HepG2 (cell line): ENCODE measurements around the gene B3GAT3. TPM values are rescaled to one million over a fixed set of nuclear protein-coding genes. Genes with fewer than 3 reads are reported as not detected.
A peak's percentile ranks its signal among the peaks of the same experiment; 100 is the strongest.

Experiments
- CENPX ChIP-seq: sonication (generic); formaldehyde crosslinking; IDR thresholded peaks from 2 replicates; pipeline ENCODE4 v1.9.0; 2021; ENCODE audit warnings: mild to moderate bottlenecking, missing genetic modification reagents, moderate library complexity
- FOSL2 ChIP-seq: sonication (generic); formaldehyde crosslinking; IDR thresholded peaks from 2 replicates; pipeline ENCODE4 v1.4.0; 2020; ENCODE audit warnings: missing genetic modification reagents
- FOXK1 ChIP-seq: sonication (generic); formaldehyde crosslinking; IDR thresholded peaks from 2 replicates; pipeline ENCODE4 v1.4.0; 2020; ENCODE audit warnings: low read depth, missing genetic modification reagents, borderline replicate concordance
- KDM2A ChIP-seq: sonication (generic); formaldehyde crosslinking; IDR thresholded peaks from 2 replicates; pipeline ENCODE4 v1.4.0; 2020; ENCODE audit warnings: low read depth, missing genetic modification reagents, borderline replicate concordance
- KDM5A ChIP-seq: fragments of 200-600 bp; sonication (generic); IDR thresholded peaks from 2 replicates; pipeline ENCODE4 v1.7.0; 2018; ENCODE audit warnings: antibody characterized with exemption, mild to moderate bottlenecking, low read length, borderline replicate concordance
- MED1 ChIP-seq: sonication (generic); formaldehyde crosslinking; IDR thresholded peaks from 2 replicates; pipeline ENCODE4 v1.4.0; 2020; ENCODE audit warnings: missing genetic modification reagents
- MIXL1 ChIP-seq: IDR thresholded peaks from 2 replicates; pipeline ENCODE4 v1.6.1; 2016
- NR2C2 ChIP-seq: sonication (generic); formaldehyde crosslinking; IDR thresholded peaks from 2 replicates; pipeline ENCODE4 v1.4.0; 2020; ENCODE audit warnings: missing genetic modification reagents, mild to moderate bottlenecking, moderate library complexity, borderline replicate concordance
- PATZ1 ChIP-seq: sonication (generic); formaldehyde crosslinking; IDR thresholded peaks from 2 replicates; pipeline ENCODE4 v1.4.0; 2020; ENCODE audit warnings: missing genetic modification reagents
- POLR2A ChIP-seq, 2 experiments: IDR thresholded peaks; 2 replicates each; pipeline ENCODE4 v1.6.1; 2011; ENCODE audit warnings: low read depth in 2 of 2, low read length in 2 of 2, mild to moderate bottlenecking in 1 of 2, moderate library complexity in 1 of 2; ENCODE audit not compliant: insufficient read depth in 1 of 2
- POLR2AphosphoS5 ChIP-seq: IDR thresholded peaks from 2 replicates; pipeline ENCODE4 v1.6.1; 2012; ENCODE audit warnings: low read depth, low read length
- RELA ChIP-seq: sonication (generic); formaldehyde crosslinking; IDR thresholded peaks from 2 replicates; pipeline ENCODE4 v1.4.0; 2020; ENCODE audit warnings: missing genetic modification reagents
- SKI ChIP-seq: fragments of 450-650 bp; IDR thresholded peaks from one replicate; pipeline ENCODE4 v1.6.1; 2018; ENCODE audit warnings: mild to moderate bottlenecking; ENCODE audit not compliant: partially characterized antibody
- SP2 ChIP-seq: sonication (generic); formaldehyde crosslinking; IDR thresholded peaks from 2 replicates; pipeline ENCODE4 v1.5.1; 2020; ENCODE audit warnings: mild to moderate bottlenecking, missing genetic modification reagents
- SP4 ChIP-seq: sonication (generic); formaldehyde crosslinking; IDR thresholded peaks from 2 replicates; pipeline ENCODE4 v1.8.1; 2023; ENCODE audit warnings: mild to moderate bottlenecking, missing genetic modification reagents
- TFAP4 ChIP-seq: sonication (generic); IDR thresholded peaks from 2 replicates; pipeline ENCODE4 v1.6.1; 2016; ENCODE audit warnings: low read depth, borderline replicate concordance
- TFDP2 ChIP-seq: sonication (generic); formaldehyde crosslinking; IDR thresholded peaks from 2 replicates; pipeline ENCODE4 v1.4.0; 2020; ENCODE audit warnings: missing genetic modification reagents
- UBTF ChIP-seq: sonication (generic); formaldehyde crosslinking; IDR thresholded peaks from 2 replicates; pipeline ENCODE4 v1.4.0; 2020; ENCODE audit warnings: mild to moderate bottlenecking, missing genetic modification reagents
- YEATS4 ChIP-seq: sonication (generic); formaldehyde crosslinking; IDR thresholded peaks from 2 replicates; pipeline ENCODE4 v1.4.0; 2020; ENCODE audit warnings: missing genetic modification reagents, borderline replicate concordance
- ZNF101 ChIP-seq: sonication (generic); formaldehyde crosslinking; IDR thresholded peaks from 2 replicates; pipeline ENCODE4 v1.4.0; 2020; ENCODE audit warnings: mild to moderate bottlenecking, low read depth, missing genetic modification reagents, borderline replicate concordance
- ZNF652 ChIP-seq: IDR thresholded peaks from 2 replicates; pipeline ENCODE4 v1.6.1; 2016; ENCODE audit warnings: low read depth, borderline replicate concordance
- ZNF737 ChIP-seq: sonication (generic); formaldehyde crosslinking; IDR thresholded peaks from 2 replicates; pipeline ENCODE4 v1.5.0; 2020; ENCODE audit warnings: missing genetic modification reagents, mild to moderate bottlenecking, borderline replicate concordance
- ZNF749 ChIP-seq: sonication (generic); formaldehyde crosslinking; IDR thresholded peaks from 2 replicates; pipeline ENCODE4 v1.8.0; 2022; ENCODE audit warnings: mild to moderate bottlenecking, missing genetic modification reagents, moderate library complexity, borderline replicate concordance
- polyA plus RNA-seq, 8 experiments: library from polyadenylated mRNA; depleted of rRNA in 3 of 8; stranded (reverse) in 7 of 8; unstranded in 1 of 8; fragments of >200 nt; fragmentation: Illumina TruSeq in 4 of 8; extraction: Trizol in 4 of 8; gene quantifications; 2 replicates each; pipeline versions ENCODE4 v1.2.1 to v1.2.3, GENCODE V29; 2011 to 2016; ENCODE audit warnings: low read depth in 4 of 8, missing spikeins in 1 of 8, mixed read lengths in 1 of 8; ENCODE audit not compliant: insufficient read depth in 1 of 8
- total RNA-seq, 5 experiments: library from RNA; depleted of rRNA; stranded (reverse); fragments of >200 nt; fragmentation: Illumina TruSeq; extraction: Trizol; gene quantifications; 2 replicates each; pipeline ENCODE4 v1.2.3, GENCODE V29; 2016; ENCODE audit warnings: low read depth in 1 of 5

B3GAT3 gene
- total and polyA plus RNA-seq, 2 of the 13 experiments (the other 11 are each of a cell fraction or from before 2014, with no cell fraction given): 21.3 to 26.1 TPM

- TF ChIP-seq UBTF (CRISPR knock-in tag) (0 out of 2 replicates have a peak, but pooled peaks have one; percentile 28), NR2C2 (CRISPR knock-in tag) (peak; percentile 81), RELA (no peak), FOXK1 (peak; percentile 65; the same call in 1 of the 2 replicates), MIXL1 (CRISPR knock-in tag) (peak; percentile 53; the same call in 1 of the 2 replicates), CENPX (CRISPR knock-in tag) (no peak), YEATS4 (CRISPR knock-in tag) (peak; percentile 59; the same call in 1 of the 2 replicates), KDM2A (CRISPR knock-in tag) (peak; percentile 61; the same call in 1 of the 2 replicates), PATZ1 (CRISPR knock-in tag) (peak; percentile 94), ZNF737 (CRISPR knock-in tag) (no peak), ZNF749 (CRISPR knock-in tag) (no peak), FOSL2 (CRISPR knock-in tag) (0 out of 2 replicates have a peak, but pooled peaks have one; percentile 15), SP2 (CRISPR knock-in tag) (peak; percentile 65), POLR2AphosphoS5 (no peak), SP4 (CRISPR knock-in tag) (peak; percentile 66; the same call in 1 of the 2 replicates), ZNF652 (peak; percentile 98), TFDP2 (0 out of 2 replicates have a peak, but pooled peaks have one; percentile 11), SKI (peak; percentile 9), POLR2A (IDR thresholded peaks at IDR 0.05; ENCODE audit: insufficient read depth in 1 of 2, low read depth in 2 of 2, low read length in 2 of 2) (peak in 1 of 2 experiments; percentile 46; a peak in 1 of 4 replicates), ZNF101 (CRISPR knock-in tag) (no peak), KDM5A (peak; percentile 3; the same call in 1 of the 2 replicates), TFAP4 (peak; percentile 69; the same call in 1 of the 2 replicates), MED1 (CRISPR knock-in tag) (peak; percentile 71)
Measured at GRCh38 chr11:62599069-62599696, 22.6 kb downstream of the B3GAT3 start (continued).
